C4-2B (cell line): ENCODE data around the gene EXOC3L4.

Source experiments
- H3K27ac ChIP-seq: fragments of 450-650 bp; 2 replicates; pipeline ENCODE4 v1.5.1; 2017
- ZFX ChIP-seq: fragments of 450-650 bp; IDR thresholded peaks from 2 replicates; pipeline ENCODE4 v1.6.1; 2017
- TF ChIP-seq, protein P1 (sequence below): fragments of 450-650 bp; conservative IDR thresholded peaks from 2 replicates; pipeline ENCODE4 v1.5.1; 2017; ENCODE audit warnings: mild to moderate bottlenecking

Gene EXOC3L4

GRCh38 chr14:103095210-103095778 is 769 bp downstream of the EXOC3L4 start:
- peak overlapping the region; percentile 41 for H3K27ac ChIP-seq
- no peak for TF ChIP-seq ZFX
- TF ChIP-seq, protein P1, sequence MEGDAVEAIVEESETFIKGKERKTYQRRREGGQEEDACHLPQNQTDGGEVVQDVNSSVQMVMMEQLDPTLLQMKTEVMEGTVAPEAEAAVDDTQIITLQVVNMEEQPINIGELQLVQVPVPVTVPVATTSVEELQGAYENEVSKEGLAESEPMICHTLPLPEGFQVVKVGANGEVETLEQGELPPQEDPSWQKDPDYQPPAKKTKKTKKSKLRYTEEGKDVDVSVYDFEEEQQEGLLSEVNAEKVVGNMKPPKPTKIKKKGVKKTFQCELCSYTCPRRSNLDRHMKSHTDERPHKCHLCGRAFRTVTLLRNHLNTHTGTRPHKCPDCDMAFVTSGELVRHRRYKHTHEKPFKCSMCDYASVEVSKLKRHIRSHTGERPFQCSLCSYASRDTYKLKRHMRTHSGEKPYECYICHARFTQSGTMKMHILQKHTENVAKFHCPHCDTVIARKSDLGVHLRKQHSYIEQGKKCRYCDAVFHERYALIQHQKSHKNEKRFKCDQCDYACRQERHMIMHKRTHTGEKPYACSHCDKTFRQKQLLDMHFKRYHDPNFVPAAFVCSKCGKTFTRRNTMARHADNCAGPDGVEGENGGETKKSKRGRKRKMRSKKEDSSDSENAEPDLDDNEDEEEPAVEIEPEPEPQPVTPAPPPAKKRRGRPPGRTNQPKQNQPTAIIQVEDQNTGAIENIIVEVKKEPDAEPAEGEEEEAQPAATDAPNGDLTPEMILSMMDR = no peak

- TF ChIP-seq ZFX = no peak
- TF ChIP-seq, protein P1 = no peak
- H3K27ac ChIP-seq = peak overlapping the region; percentile 18; the same call in 1 of the 2 replicates
Observed at GRCh38 chr14:103096387-103096786, 1.9 kb downstream of the EXOC3L4 start.

- TF ChIP-seq, protein P1 = no peak
- no peak for TF ChIP-seq ZFX
- H3K27ac ChIP-seq = no peak overlapping the region
Observed at GRCh38 chr14:103097244-103097993, 2.9 kb downstream of the EXOC3L4 start.

DNA sequence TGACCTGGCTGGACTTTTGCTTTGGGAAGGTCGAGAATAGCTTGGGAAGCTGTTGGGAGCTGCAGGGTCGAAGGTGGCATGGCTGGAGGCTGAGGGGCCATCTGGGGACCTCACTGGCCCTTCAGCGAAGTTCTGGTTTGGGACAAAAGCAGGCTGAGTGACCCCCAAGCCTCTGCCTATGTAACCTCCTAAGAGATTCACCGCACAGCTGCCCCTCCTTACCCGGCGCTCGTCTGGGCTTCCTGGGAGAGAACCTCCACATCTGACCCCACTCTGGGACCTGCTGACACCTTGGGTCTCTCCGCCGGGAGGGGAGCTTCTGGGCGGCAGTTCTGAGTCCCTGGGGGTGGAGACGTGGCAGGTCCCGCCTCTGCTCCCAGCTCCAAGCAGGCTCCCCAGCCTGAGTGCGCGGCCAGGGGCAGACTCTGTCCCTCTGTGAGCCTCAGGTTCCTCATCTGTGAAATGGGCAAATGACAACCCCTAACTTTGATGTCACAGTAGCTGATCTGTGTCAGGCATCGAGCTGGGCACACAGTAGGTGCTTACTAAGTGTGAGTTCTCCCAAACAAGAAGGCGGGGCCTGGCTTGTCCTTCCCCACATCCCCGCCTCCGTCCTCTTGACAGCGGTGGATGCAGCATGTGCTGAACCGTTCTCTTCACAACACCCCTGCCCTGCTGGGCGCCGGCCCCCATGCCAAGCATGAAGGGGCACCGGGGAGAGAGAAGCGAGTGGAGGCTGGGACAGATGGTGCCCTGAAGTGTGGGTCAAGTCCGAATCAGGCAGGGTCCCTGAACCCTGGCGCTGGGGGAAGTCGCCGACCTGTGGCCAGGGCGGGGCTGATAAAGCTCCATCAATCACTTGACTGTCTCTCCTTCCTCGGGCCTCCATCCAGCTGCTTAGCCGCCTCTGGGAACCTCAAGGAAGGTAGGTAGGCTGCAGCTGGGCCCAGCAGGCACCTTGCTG is 3.8 kb downstream of the EXOC3L4 start:
- no peak overlapping the region for H3K27ac ChIP-seq
- TF ChIP-seq, protein P1 = no peak
- no peak for TF ChIP-seq ZFX

DNA sequence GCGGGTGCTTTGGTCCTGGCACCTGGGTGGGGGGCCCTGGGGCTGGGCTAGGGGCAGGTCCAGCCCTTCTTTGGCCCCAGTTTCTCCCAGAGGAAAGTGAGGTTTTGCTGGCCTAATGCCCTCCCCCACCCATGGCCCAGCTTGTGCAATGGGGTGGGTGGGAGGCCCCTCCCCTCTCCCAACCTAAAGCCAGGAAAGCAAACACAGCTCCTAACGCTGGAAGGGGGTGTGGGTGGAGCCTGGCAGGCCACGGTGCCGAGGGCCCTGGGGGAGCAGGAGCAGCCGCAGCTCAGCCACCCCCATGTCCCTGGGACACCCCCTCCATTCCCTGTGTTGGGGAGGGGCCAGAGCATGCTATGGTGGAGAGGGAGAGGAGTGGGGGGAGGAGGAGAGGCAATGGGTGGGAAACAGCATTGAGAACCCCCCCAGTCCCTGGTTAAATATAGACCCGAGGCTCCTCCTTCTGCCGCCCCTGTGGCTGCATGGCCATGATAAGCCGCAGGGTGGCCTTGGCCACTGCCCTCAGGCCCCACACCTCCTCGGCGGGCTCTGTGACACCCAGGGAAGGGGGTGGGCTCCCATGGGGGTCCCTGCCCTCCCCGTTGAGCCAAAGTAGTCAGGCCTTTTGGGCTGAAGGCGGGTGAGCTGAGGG is 4.7 kb downstream of the EXOC3L4 start:
- H3K27ac ChIP-seq = no peak overlapping the region
- no peak for TF ChIP-seq ZFX
- TF ChIP-seq, protein P1 = no peak

- no peak overlapping the region for H3K27ac ChIP-seq
Observed at GRCh38 chr14:103099733-103100280, 5.3 kb downstream of the EXOC3L4 start.

More at GRCh38 chr14:103099733-103100280, 5.3 kb downstream of the EXOC3L4 start:
- TF ChIP-seq ZFX = no peak
- TF ChIP-seq, protein P1 = no peak
